ENCODE data around the gene PHTF1. TPM values are rescaled to one million over a fixed set of nuclear protein-coding genes. Genes with fewer than 3 reads are reported as not detected.
A peak's percentile ranks its signal among the peaks of the same experiment; 100 is the strongest.

Gene PHTF1
- total RNA-seq: 10 to 100 TPM; 17.0 to 18.7 TPM

DNA sequence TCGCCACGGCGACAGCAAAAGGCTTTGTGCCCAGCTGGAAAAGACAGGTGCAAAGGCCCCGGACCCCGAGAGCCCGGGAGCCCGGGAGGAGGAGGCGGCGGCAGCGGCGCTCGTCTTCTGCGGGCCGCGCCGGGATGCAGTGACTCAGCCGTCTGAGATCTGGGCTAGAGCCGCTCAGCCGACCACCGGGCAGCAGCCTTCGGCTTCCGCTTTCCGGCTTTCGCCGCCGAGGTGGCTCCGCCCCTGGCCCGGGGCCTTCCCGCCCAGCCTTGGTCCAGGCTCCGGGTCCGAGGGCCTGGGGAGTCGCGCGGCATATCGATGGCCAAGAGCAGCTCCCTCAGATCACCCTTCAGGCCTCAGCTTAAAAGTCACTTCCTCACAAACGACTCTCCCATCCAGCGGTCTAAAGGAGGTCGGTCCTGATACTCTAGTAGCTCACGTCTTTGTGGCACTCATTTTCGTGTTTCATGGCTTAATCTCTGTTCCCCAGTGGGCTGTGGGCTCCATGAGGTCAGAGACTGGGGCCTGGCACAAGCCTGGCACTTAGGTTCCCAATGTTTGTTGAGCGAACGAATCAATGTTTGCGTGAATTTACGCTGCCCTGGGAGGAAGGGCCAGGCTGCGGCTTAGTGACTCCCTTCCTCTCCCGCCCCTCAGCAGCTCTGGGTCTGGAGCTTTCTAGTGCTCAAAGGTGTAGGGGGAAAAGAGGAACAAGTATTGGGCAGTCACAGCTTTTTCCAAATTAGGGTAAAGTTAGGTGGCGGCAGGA lies at the start of gene PHTF1:
Gene PHTF1, minus strand, starts transcription at position 154 of the 769 bp plus-strand sequence. CDS start 783 bp downstream, outside the sequence.
- CTCF ChIA-PET: interaction anchor here (0.6 to 1.5 kb wide), 6 partner anchors 18 to 110 kb away, joined by 3 read pairs; partner anchors contain the start of gene RSBN1
- POLR2A ChIA-PET: interaction anchor here (0.8 kb wide), 1 partner anchor 53 kb away, joined by 4 read pairs; the partner anchor contains the start of gene RSBN1
- Mint-ChIP-seq H3K4me1 (peaks cover 37% of the 10 kb centered on the region), H3K27ac (peak within 1 kb of the TSS; percentile 95), H3K27me3 (no peaks in the 10 kb centered on the region), H3K9me3 (no peaks in the 10 kb centered on the region), H3K4me3 (peak within 1 kb of the TSS; percentile 90), H3K36me3 (ENCODE audit: low read depth) (peaks cover 30% of the 10 kb centered on the region)
- peak; percentile 47 for DNase-seq

- ChIA-PET CTCF (no interaction called here), POLR2A (no interaction called here)
- H3K36me3 Mint-ChIP-seq (ENCODE audit: low read depth): peaks cover 47% of the 10 kb centered on the region
- H3K4me1 Mint-ChIP-seq: peaks cover 52% of the 10 kb centered on the region
- DNase-seq: no peak
- H3K4me3 Mint-ChIP-seq: peak overlapping the region; percentile 27
- peak overlapping the region; percentile 14 for H3K27ac Mint-ChIP-seq
- H3K27me3 Mint-ChIP-seq: no peaks in the 10 kb centered on the region
- no peaks in the 10 kb centered on the region for H3K9me3 Mint-ChIP-seq
Measured at GRCh38 chr1:113808450-113809195, 49.3 kb upstream of the PHTF1 start.

DNA sequence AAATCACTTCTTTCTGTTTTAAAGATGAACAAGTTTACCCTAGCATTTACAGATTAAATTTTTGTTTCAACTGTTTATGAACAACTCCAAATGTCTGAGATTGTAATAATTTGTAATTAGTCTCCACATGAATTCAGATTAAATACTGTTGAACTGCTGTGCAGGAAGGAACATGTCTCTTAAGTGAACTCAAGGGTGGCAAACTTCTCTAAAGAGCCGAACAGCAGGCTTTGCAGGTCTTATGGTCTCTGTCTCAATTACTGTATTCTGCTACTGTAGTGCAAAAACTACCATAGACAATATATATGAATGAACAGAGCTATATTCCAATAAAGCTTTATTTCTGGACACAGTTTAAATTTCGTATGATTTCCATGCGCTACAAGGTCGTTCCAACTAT lies 46.4 kb upstream of the PHTF1 start:
- CTCF ChIA-PET: interaction anchor here (1.1 kb wide), 2 partner anchors 12 to 17 kb away, joined by 3 to 5 read pairs; no protein-coding TSS in a partner anchor
- peaks cover 68% of the 10 kb centered on the region for H3K4me1 Mint-ChIP-seq

DNA sequence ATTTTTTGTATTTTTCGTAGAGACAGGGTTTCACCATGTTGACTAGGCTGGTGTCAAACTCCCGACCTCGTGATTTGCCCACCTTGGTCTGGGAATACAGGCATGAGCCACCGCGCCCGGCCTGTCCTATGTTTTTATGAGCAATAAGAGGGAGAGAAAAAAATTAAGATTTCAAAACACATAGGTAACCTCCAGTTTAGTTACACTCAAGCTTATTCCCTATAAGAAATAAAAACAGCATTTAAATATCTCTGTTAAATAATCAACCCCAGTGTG lies 45.9 kb upstream of the PHTF1 start:
- Mint-ChIP-seq H3K27me3 (no peaks in the 10 kb centered on the region), H3K27ac (no peak overlapping the region), H3K9me3 (peaks cover 6% of the 10 kb centered on the region), H3K36me3 (ENCODE audit: low read depth) (peaks cover 53% of the 10 kb centered on the region), H3K4me1 (peaks cover 66% of the 10 kb centered on the region), H3K4me3 (no peak overlapping the region)
- ChIA-PET CTCF (interaction anchor here (1.1 kb wide), 2 partner anchors 12 to 17 kb away, joined by 3 to 5 read pairs; no protein-coding TSS in a partner anchor), POLR2A (interaction anchor here (0.6 kb wide), 1 partner anchor 12 kb away, joined by 3 read pairs; no protein-coding TSS in a partner anchor)
- no peak for DNase-seq

More for the DNA sequence above, 46.4 kb upstream of the PHTF1 start:
- H3K4me3 Mint-ChIP-seq: no peak overlapping the region
- POLR2A ChIA-PET: no interaction called here
- peaks cover 55% of the 10 kb centered on the region for H3K36me3 Mint-ChIP-seq (ENCODE audit: low read depth)
- peaks cover 6% of the 10 kb centered on the region for H3K9me3 Mint-ChIP-seq
- H3K27me3 Mint-ChIP-seq: no peaks in the 10 kb centered on the region
- no peak overlapping the region for H3K27ac Mint-ChIP-seq
- no peak for DNase-seq

- Mint-ChIP-seq H3K27ac (no peak overlapping the region), H3K27me3 (no peaks in the 10 kb centered on the region), H3K4me3 (no peak overlapping the region), H3K9me3 (peaks cover 6% of the 10 kb centered on the region), H3K4me1 (peaks cover 62% of the 10 kb centered on the region), H3K36me3 (ENCODE audit: low read depth) (peaks cover 50% of the 10 kb centered on the region)
- DNase-seq: no peak
- ChIA-PET CTCF (interaction anchor here (1.1 to 1.5 kb wide), 2 partner anchors 13 to 14 kb away, joined by 3 read pairs; no protein-coding TSS in a partner anchor), POLR2A (interaction anchor here (0.6 kb wide), 1 partner anchor 13 kb away, joined by 3 read pairs; no protein-coding TSS in a partner anchor)
Measured at GRCh38 chr1:113804421-113805255, 45.4 kb upstream of the PHTF1 start.

DNA sequence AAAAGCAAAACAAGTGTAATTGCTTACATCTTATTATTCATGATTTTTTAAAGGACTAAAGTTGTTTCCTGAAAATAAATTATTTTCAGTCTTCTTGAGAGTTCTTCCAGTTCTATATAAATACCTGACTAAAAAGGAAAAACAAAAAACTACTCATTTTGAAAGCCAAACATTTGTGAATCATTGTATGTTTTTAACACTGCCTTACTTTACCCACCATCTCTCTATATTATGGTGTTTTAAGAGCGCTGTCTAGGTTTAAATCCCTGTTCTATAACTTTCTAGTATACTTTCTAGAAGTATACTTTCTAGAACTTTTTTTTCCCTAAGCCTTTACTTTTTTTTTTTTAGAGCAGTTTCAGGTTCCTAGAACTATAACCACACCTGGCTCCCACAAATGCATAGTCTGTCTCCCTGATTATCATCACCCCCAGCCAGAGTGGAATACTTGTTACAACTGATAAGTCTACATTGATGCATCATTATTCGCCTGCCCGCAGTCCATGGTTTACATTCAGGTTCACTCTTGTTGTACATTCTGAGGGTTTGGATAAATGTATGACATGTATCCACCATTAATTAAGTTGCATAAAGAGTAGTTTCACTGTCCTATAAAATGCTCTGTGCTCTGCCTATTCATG lies 43.2 kb upstream of the PHTF1 start:
- DNase-seq: no peak
- Mint-ChIP-seq H3K4me3 (no peak overlapping the region), H3K9me3 (peaks cover 6% of the 10 kb centered on the region), H3K27ac (no peak overlapping the region), H3K36me3 (ENCODE audit: low read depth) (peaks cover 46% of the 10 kb centered on the region), H3K27me3 (no peaks in the 10 kb centered on the region), H3K4me1 (peaks cover 56% of the 10 kb centered on the region)
- CTCF ChIA-PET: interaction anchor here (1.3 kb wide), 1 partner anchor 15 kb away, joined by 3 read pairs; no protein-coding TSS in a partner anchor
- POLR2A ChIA-PET: no interaction called here

DNA sequence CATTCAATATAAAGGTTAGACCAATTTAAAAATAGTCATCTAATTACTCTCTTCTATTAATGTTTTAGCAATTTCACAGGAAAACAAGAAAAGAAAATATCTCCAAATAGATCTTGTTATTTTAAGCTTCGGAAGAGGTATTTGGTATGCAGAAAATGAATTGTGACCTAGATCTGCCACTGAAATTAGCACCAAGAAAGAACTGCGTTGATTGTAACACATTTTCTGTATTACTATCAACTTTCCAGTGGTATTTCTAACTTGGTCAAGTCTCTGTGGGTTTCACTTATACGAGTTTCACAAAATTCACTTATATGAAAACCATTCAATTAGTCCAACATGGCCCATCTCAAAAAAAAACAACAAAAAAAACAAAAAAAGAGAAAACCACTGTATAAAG lies 41.2 kb upstream of the PHTF1 start:
- no peak for DNase-seq
- H3K4me3 Mint-ChIP-seq: no peak overlapping the region
- peaks cover 47% of the 10 kb centered on the region for H3K4me1 Mint-ChIP-seq
- H3K27ac Mint-ChIP-seq: no peak overlapping the region
- CTCF ChIA-PET: interaction anchor here (0.6 kb wide), 1 partner anchor 12 kb away, joined by 3 read pairs; no protein-coding TSS in a partner anchor
- H3K36me3 Mint-ChIP-seq (ENCODE audit: low read depth): peaks cover 50% of the 10 kb centered on the region
- POLR2A ChIA-PET: no interaction called here
- H3K27me3 Mint-ChIP-seq: no peaks in the 10 kb centered on the region
- H3K9me3 Mint-ChIP-seq: peaks cover 6% of the 10 kb centered on the region

DNA sequence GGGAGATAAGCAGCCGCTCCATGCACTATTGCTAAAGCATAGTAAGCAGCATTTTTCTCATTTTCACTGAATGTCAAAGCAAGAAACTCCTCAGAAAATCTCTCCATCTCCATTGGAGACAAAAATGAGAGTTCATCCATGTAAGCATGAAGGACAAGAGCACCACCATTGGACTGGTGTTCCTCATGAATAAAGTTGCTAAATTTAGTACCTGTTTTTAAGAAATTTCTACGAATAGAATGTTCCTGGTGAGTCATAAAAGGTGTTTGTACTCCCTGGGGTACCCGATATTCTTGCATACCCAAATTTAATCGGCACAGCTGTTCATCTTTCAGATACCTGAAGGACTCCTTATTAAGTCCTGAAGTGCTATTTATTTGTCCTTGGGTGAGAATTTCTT lies 38.2 kb upstream of the PHTF1 start:
- H3K4me1 Mint-ChIP-seq: peaks cover 40% of the 10 kb centered on the region
- ChIA-PET CTCF (interaction anchor here (2.1 kb wide), 1 partner anchor 14 kb away, joined by 7 read pairs; no protein-coding TSS in a partner anchor), POLR2A (no interaction called here)
- H3K36me3 Mint-ChIP-seq (ENCODE audit: low read depth): peaks cover 47% of the 10 kb centered on the region
- no peak for DNase-seq
- H3K9me3 Mint-ChIP-seq: no peaks in the 10 kb centered on the region
- no peaks in the 10 kb centered on the region for H3K27me3 Mint-ChIP-seq
- no peak overlapping the region for H3K4me3 Mint-ChIP-seq
- no peak overlapping the region for H3K27ac Mint-ChIP-seq

- no peak overlapping the region for H3K27ac Mint-ChIP-seq
- no peak overlapping the region for H3K4me3 Mint-ChIP-seq
- ChIA-PET POLR2A (no interaction called here), CTCF (no interaction called here)
- peaks cover 69% of the 10 kb centered on the region for H3K36me3 Mint-ChIP-seq (ENCODE audit: low read depth)
- no peak for DNase-seq
- peaks cover 39% of the 10 kb centered on the region for H3K4me1 Mint-ChIP-seq
- H3K27me3 Mint-ChIP-seq: no peaks in the 10 kb centered on the region
- peaks cover 2% of the 10 kb centered on the region for H3K9me3 Mint-ChIP-seq
Measured at GRCh38 chr1:113793878-113794834, 34.9 kb upstream of the PHTF1 start.

DNA sequence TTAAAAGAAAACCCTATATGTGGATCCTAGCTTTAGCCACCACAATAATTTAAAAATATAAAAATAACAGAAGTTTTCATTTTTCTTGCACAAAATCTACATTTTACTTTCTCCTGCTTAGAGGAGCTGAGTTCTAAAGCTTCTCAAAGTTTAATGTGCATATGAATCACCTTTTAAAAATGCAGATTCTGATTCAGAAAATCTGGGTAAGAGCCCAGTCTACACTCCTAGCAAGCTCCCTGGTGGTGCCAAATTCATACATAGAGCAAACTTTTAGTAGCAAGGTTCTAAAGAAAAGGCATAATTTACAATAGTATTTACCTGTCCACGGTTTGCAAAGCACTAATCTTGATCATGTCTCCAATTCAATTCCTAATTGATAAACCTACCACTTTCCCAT lies 33.7 kb upstream of the PHTF1 start:
- Mint-ChIP-seq H3K4me3 (no peak overlapping the region), H3K27ac (no peak overlapping the region), H3K36me3 (ENCODE audit: low read depth) (peaks cover 76% of the 10 kb centered on the region), H3K4me1 (peaks cover 41% of the 10 kb centered on the region), H3K27me3 (no peaks in the 10 kb centered on the region), H3K9me3 (peaks cover 2% of the 10 kb centered on the region)
- no peak for DNase-seq
- CTCF ChIA-PET: interaction anchor here (0.9 kb wide), 1 partner anchor 155 kb away, joined by 3 read pairs; no protein-coding TSS in a partner anchor
- POLR2A ChIA-PET: no interaction called here

- peaks cover 2% of the 10 kb centered on the region for H3K9me3 Mint-ChIP-seq
- H3K27ac Mint-ChIP-seq: peak overlapping the region; percentile 74
- H3K4me3 Mint-ChIP-seq: no peak overlapping the region
- no peaks in the 10 kb centered on the region for H3K27me3 Mint-ChIP-seq
- ChIA-PET CTCF (interaction anchor here (0.9 kb wide), 1 partner anchor 155 kb away, joined by 3 read pairs; no protein-coding TSS in a partner anchor), POLR2A (no interaction called here)
- peaks cover 43% of the 10 kb centered on the region for H3K4me1 Mint-ChIP-seq
- H3K36me3 Mint-ChIP-seq (ENCODE audit: low read depth): peaks cover 76% of the 10 kb centered on the region
- DNase-seq: peak; percentile 17
Measured at GRCh38 chr1:113792471-113792870, 33.2 kb upstream of the PHTF1 start.
